ENCODE results near the gene MAGEH1. TPM values are rescaled to one million over a fixed set of nuclear protein-coding genes. Genes with fewer than 3 reads are reported as not detected.
"Not testable (repeated sequence)": the region's sequence is repeated elsewhere in the genome, so short reads cannot be mapped to it uniquely, and the experiment has no call there.

The MAGEH1 gene, protein sequence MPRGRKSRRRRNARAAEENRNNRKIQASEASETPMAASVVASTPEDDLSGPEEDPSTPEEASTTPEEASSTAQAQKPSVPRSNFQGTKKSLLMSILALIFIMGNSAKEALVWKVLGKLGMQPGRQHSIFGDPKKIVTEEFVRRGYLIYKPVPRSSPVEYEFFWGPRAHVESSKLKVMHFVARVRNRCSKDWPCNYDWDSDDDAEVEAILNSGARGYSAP
- total RNA-seq = 18.0 and 22.5 TPM in 2 replicates

DNA sequence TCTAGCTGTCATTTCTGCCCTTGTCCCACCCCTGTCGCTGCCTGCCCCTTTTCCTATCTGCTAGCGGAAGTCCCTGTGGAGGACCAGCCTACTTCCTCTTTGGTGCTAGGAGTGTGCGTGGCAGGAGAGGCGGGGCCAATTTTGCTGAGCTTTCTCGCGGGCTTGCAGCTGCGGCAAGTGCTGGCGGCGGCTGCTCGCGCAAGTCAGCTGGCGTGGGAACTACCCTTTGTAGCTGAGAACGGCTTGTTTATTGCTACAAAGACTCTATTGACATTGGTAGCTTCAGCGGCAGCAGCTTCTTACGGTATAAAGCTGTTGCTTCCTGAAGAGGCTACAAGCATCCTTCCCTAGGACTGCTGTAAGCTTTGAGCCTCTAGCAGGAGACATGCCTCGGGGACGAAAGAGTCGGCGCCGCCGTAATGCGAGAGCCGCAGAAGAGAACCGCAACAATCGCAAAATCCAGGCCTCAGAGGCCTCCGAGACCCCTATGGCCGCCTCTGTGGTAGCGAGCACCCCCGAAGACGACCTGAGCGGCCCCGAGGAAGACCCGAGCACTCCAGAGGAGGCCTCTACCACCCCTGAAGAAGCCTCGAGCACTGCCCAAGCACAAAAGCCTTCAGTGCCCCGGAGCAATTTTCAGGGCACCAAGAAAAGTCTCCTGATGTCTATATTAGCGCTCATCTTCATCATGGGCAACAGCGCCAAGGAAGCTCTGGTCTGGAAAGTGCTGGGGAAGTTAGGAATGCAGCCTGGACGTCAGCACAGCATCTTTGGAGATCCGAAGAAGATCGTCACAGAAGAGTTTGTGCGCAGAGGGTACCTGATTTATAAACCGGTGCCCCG, at the start of gene MAGEH1:
MAGEH1 (plus strand) TSS at position 138 of the 843 bp plus-strand sequence; CDS start at position 386, 248 bp downstream.
- H3K4me3 ChIP-seq (ENCODE audit: low read depth, low read length) = peak within 1 kb of the TSS; percentile 55
- H3K36me3 ChIP-seq (ENCODE audit: control insufficient read depth, insufficient read depth, low read length) = no peaks in the 10 kb centered on the region
- H3K27me3 ChIP-seq (ENCODE audit: control insufficient read depth, insufficient read depth, low read length) = no peaks in the 10 kb centered on the region
- TF ChIP-seq, protein P1, sequence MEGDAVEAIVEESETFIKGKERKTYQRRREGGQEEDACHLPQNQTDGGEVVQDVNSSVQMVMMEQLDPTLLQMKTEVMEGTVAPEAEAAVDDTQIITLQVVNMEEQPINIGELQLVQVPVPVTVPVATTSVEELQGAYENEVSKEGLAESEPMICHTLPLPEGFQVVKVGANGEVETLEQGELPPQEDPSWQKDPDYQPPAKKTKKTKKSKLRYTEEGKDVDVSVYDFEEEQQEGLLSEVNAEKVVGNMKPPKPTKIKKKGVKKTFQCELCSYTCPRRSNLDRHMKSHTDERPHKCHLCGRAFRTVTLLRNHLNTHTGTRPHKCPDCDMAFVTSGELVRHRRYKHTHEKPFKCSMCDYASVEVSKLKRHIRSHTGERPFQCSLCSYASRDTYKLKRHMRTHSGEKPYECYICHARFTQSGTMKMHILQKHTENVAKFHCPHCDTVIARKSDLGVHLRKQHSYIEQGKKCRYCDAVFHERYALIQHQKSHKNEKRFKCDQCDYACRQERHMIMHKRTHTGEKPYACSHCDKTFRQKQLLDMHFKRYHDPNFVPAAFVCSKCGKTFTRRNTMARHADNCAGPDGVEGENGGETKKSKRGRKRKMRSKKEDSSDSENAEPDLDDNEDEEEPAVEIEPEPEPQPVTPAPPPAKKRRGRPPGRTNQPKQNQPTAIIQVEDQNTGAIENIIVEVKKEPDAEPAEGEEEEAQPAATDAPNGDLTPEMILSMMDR (IDR thresholded peaks at IDR 0.05; ENCODE audit: insufficient read depth, low read length, poor library complexity, severe bottlenecking) = no peak
- peak; percentile 35 for DNase-seq (ENCODE audit: low read depth)

DNA sequence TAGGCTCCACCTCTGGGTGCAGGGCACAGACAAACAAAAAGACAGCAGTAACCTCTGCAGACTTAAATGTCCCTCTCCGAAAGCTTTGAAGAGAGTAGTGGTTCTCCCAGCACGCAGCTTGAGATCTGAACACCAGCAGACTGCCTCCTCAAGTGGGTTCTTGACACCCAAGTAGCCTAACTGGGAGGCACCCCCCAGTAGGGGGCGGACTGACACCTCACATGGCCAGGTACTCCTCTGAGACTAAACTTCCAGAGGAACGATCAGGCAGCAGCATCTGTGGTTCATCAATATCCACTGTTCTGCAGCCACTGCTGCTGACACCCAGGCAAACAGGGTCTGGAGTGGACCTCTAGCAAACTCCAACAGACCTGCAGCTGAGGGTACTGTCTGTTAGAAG, 24.8 kb upstream of the MAGEH1 start:
- not testable (repeated sequence) for H3K4me3 ChIP-seq (ENCODE audit: low read depth, low read length); H3K36me3 ChIP-seq (ENCODE audit: control insufficient read depth, insufficient read depth, low read length); DNase-seq (ENCODE audit: low read depth)

DNA sequence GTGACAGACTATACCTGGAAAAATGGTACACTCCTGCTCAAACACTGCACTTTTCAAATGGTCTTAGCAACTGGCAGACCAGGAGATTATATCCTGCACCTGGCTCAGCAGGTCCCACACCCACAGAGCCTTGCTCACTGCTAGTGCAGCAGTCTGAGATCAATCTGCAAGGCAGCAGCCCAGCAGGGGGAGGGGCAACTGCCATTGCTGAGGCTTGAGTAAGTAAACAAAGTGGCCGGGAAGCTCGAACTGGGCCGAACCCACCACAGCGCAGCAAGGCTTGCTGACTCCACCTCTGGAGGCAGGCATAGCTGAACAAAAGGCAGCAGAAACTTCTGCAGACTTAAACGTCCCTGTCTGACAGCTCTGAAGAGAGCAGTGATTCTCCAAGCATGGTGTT, 8.5 kb upstream of the MAGEH1 start:
- H3K4me3 ChIP-seq (ENCODE audit: low read depth, low read length); H3K27me3 ChIP-seq (ENCODE audit: control insufficient read depth, insufficient read depth, low read length); H3K36me3 ChIP-seq (ENCODE audit: control insufficient read depth, insufficient read depth, low read length); DNase-seq (ENCODE audit: low read depth): not testable (repeated sequence)

More for the DNA sequence above, 24.8 kb upstream of the MAGEH1 start:
- H3K27me3 ChIP-seq (ENCODE audit: control insufficient read depth, insufficient read depth, low read length) = not testable (repeated sequence)

DNA sequence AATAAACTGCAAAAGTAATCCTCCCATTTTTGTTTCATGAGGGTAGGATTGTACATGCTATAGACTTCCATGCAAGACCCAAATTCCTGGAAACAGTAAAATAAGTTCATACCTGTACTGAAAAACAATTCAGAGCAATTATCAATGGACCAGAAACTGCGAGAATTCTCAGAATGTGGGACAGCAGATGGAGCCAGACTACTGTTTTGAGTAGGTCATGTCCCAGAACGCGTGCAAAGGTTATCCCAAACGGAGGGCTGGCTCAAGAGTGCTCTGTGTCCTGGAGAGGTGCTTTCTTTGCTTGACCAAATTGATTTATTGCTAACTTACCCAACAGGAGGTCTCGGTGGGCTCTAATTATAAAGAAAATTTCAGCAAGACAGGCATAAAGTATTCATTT, 1.7 kb upstream of the MAGEH1 start:
- no peak overlapping the region for H3K4me3 ChIP-seq (ENCODE audit: low read depth, low read length)
- H3K27me3 ChIP-seq (ENCODE audit: control insufficient read depth, insufficient read depth, low read length) = no peaks in the 10 kb centered on the region
- no peak for DNase-seq (ENCODE audit: low read depth)
- no peaks in the 10 kb centered on the region for H3K36me3 ChIP-seq (ENCODE audit: control insufficient read depth, insufficient read depth, low read length)
- TF ChIP-seq, protein P1 (IDR thresholded peaks at IDR 0.05; ENCODE audit: insufficient read depth, low read length, poor library complexity, severe bottlenecking) = no peak

DNA sequence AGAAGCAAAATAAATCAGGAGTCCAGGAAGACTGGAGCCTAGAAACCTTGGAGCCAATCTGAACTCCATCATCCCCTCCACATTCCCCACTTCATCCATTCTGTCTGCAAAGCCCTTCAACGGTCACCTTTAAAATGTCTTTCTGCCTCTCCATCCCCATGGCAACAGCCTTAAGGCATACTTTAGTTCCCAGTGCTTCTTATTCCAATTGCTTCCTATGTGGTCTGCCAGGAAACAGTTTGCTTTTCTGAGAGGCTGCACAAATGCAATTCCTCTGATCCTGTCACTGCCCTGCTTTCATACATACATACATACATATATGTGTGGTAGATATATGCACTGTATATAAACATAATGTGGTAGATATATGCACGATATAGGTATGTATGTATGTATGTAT, 786 bp upstream of the MAGEH1 start:
- no peak for DNase-seq (ENCODE audit: low read depth)
- TF ChIP-seq, protein P1 (IDR thresholded peaks at IDR 0.05; ENCODE audit: insufficient read depth, low read length, poor library complexity, severe bottlenecking) = no peak
- Histone ChIP-seq H3K4me3 (ENCODE audit: low read depth, low read length) (no peak overlapping the region), H3K36me3 (ENCODE audit: control insufficient read depth, insufficient read depth, low read length) (no peaks in the 10 kb centered on the region), H3K27me3 (ENCODE audit: control insufficient read depth, insufficient read depth, low read length) (no peaks in the 10 kb centered on the region)

DNA sequence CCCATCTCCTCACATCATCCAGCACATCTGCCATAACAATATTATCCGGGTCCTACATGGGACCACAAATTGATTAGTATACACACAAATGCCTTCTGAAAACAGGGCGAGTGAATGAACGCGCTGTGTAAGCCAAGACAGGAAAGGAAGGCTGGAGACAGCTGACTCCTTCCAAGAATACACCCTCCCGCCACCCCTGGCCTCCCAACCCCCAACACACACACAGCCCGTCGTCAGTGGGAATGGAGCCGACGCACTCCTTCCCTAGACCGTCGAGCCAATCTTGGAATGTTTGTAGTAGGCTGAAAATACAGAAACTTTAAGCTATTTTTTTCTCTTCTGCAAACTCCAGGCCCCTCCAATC, 319 bp upstream of the MAGEH1 start:
- DNase-seq (ENCODE audit: low read depth) = no peak
- TF ChIP-seq, protein P1 (IDR thresholded peaks at IDR 0.05; ENCODE audit: insufficient read depth, low read length, poor library complexity, severe bottlenecking) = no peak
- no peaks in the 10 kb centered on the region for H3K27me3 ChIP-seq (ENCODE audit: control insufficient read depth, insufficient read depth, low read length)
- H3K4me3 ChIP-seq (ENCODE audit: low read depth, low read length) = peak overlapping the region; percentile 55
- no peaks in the 10 kb centered on the region for H3K36me3 ChIP-seq (ENCODE audit: control insufficient read depth, insufficient read depth, low read length)

DNA sequence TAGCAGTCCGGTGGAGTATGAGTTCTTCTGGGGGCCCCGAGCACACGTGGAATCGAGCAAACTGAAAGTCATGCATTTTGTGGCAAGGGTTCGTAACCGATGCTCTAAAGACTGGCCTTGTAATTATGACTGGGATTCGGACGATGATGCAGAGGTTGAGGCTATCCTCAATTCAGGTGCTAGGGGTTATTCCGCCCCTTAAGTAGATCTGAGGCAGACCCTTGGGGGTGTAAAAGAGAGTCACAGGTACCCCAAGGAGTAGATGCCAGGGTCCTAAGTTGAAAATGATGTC, 852 bp downstream of the MAGEH1 start:
- H3K27me3 ChIP-seq (ENCODE audit: control insufficient read depth, insufficient read depth, low read length) = no peaks in the 10 kb centered on the region
- no peak for DNase-seq (ENCODE audit: low read depth)
- peak overlapping the region; percentile 55 for H3K4me3 ChIP-seq (ENCODE audit: low read depth, low read length)
- H3K36me3 ChIP-seq (ENCODE audit: control insufficient read depth, insufficient read depth, low read length) = no peaks in the 10 kb centered on the region
- TF ChIP-seq, protein P1 (IDR thresholded peaks at IDR 0.05; ENCODE audit: insufficient read depth, low read length, poor library complexity, severe bottlenecking) = no peak

DNA sequence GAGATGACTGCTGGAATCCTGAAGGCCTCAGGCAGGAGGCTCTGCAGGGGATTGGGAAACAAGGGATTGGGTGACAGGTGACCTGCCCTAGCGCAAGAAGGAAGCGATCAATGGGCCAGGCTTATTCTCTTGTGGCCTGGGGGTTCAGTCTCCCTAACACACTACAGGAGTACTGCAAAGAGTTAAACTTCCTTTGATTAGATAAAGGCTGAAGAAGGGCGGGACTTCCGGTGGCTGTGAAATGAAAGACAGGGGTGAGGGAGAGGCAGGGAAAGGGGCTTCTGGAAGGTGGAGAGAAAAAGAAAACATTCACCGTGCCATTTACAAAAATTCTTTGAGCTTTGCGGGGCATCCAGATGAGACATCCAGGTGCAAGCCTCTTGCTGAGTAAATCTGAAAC, 3.8 kb downstream of the MAGEH1 start:
- DNase-seq (ENCODE audit: low read depth); H3K4me3 ChIP-seq (ENCODE audit: low read depth, low read length); H3K27me3 ChIP-seq (ENCODE audit: control insufficient read depth, insufficient read depth, low read length); H3K36me3 ChIP-seq (ENCODE audit: control insufficient read depth, insufficient read depth, low read length): not testable (repeated sequence)

DNA sequence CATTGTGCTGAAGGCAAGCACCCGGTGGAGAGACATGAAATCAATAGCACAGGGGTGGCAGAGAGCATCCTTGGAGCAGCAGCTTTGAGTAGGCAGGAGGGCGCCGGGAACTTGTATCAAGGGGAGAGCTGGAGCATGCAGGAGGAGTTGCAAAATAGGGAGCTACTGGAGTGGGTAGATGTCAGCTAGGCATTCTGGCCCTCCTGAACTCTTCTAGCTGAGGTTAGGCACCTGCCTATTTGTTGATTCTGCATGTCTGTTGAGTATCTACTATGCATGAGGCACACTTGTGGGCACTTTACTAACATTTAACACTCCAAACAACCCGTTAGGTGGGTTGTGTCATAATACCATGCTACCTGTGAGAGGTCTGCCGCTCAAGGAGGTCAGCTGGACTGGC, 7.5 kb downstream of the MAGEH1 start:
- not testable (repeated sequence) for DNase-seq (ENCODE audit: low read depth); H3K4me3 ChIP-seq (ENCODE audit: low read depth, low read length); H3K36me3 ChIP-seq (ENCODE audit: control insufficient read depth, insufficient read depth, low read length); H3K27me3 ChIP-seq (ENCODE audit: control insufficient read depth, insufficient read depth, low read length)
